SK-N-SH (cell line): ENCODE measurements around the gene CDC14B. TPM values are rescaled to one million over a fixed set of nuclear protein-coding genes. Genes with fewer than 3 reads are reported as not detected.

Experiments used
- CTCF ChIA-PET: fragments of 300-600, 350-600 bp; formaldehyde crosslinking; extraction: SDS; loops from one replicate; lab custom pipeline; 2021; lab: Yijun Ruan, JAX
- POLR2A ChIA-PET: fragments of 350-600 bp; sonication (Branson Sonifier 250); formaldehyde crosslinking; extraction: SDS; loops from one replicate; lab custom pipeline; 2020; ENCODE audit warnings: antibody characterized with exemption, inconsistent platforms; lab: Yijun Ruan, JAX
- DNase-seq: peaks from one replicate; pipeline ENCODE4 v3.0.0; 2012
- H2AFZ ChIP-seq: fragments of 200-600 bp; sonication (generic); 2 replicates; pipeline ENCODE4 v1.8.1; 2016; ENCODE audit warnings: antibody characterized with exemption, mild to moderate bottlenecking, low read depth
- H3F3A ChIP-seq: fragments of 200-600 bp; sonication (generic); replicated peaks from 2 replicates; pipeline ENCODE3; 2016; ENCODE audit warnings: antibody characterized with exemption, mild to moderate bottlenecking; ENCODE audit not compliant: insufficient read depth
- H3K27ac ChIP-seq, 2 experiments: fragments of 200-500 bp in 1 of 2; fragments of 200-600 bp in 1 of 2; sonication (Bioruptor generic) in 1 of 2; sonication (generic), shearing (Covaris generic) in 1 of 2; 2 replicates each; pipeline versions ENCODE4 v1.5.1 to v1.6.1; 2014 to 2016; ENCODE audit warnings: low read depth in 2 of 2, inconsistent platforms in 1 of 2, low read length in 1 of 2, mild to moderate bottlenecking in 1 of 2, mixed read lengths in 1 of 2
- H3K27me3 ChIP-seq: fragments of 200-600 bp; sonication (generic), shearing (Covaris generic); 2 replicates; pipeline ENCODE4 v1.6.1; 2016; ENCODE audit warnings: mixed run types; ENCODE audit not compliant: insufficient read depth
- H3K36me3 ChIP-seq, 2 experiments: fragments of 200-500 bp in 1 of 2; fragments of 200-600 bp in 1 of 2; sonication (Bioruptor generic) in 1 of 2; sonication (generic) in 1 of 2; replicated peaks in 1 of 2; 2 replicates each; pipeline versions ENCODE3 to v1.5.1; 2014 to 2016; ENCODE audit warnings: low read length in 1 of 2, mild to moderate bottlenecking in 1 of 2; ENCODE audit not compliant: insufficient read depth in 2 of 2, control insufficient read depth in 1 of 2
- H3K4me1 ChIP-seq, 2 experiments: fragments of 200-500 bp in 1 of 2; fragments of 200-600 bp in 1 of 2; sonication (Bioruptor generic) in 1 of 2; sonication (generic), shearing (Covaris generic) in 1 of 2; 2 replicates each; pipeline versions ENCODE4 v1.5.1 to v1.6.1; 2014 to 2016; ENCODE audit warnings: low read depth in 1 of 2, low read length in 1 of 2, mixed run types in 1 of 2; ENCODE audit not compliant: insufficient read depth in 2 of 2, control insufficient read depth in 1 of 2
- H3K4me2 ChIP-seq: fragments of 200-600 bp; sonication (generic), shearing (Covaris generic); 2 replicates; pipeline ENCODE4 v1.6.1; 2017; ENCODE audit warnings: mixed run types
- H3K4me3 ChIP-seq, 2 experiments: fragments of 200-500 bp in 1 of 2; fragments of 200-600 bp in 1 of 2; sonication (Bioruptor generic) in 1 of 2; sonication (generic), shearing (Covaris generic) in 1 of 2; 2 replicates each; pipeline versions ENCODE4 v1.5.1 to v1.8.1; 2014 to 2016; ENCODE audit warnings: low read depth in 2 of 2, inconsistent platforms in 1 of 2, low read length in 1 of 2, mild to moderate bottlenecking in 1 of 2, mixed read lengths in 1 of 2, moderate library complexity in 1 of 2
- H3K79me2 ChIP-seq: fragments of 200-600 bp; sonication (generic); 2 replicates; pipeline ENCODE4 v1.8.1; 2017; ENCODE audit warnings: mild to moderate bottlenecking; ENCODE audit not compliant: insufficient read depth
- H3K9ac ChIP-seq: fragments of 200-600 bp; sonication (generic); 2 replicates; pipeline ENCODE4 v1.6.1; 2017; ENCODE audit warnings: mixed run types
- H3K9me2 ChIP-seq: fragments of 200-600 bp; sonication (generic); 2 replicates; pipeline ENCODE4 v1.6.1; 2017; ENCODE audit warnings: mixed run types
- H3K9me3 ChIP-seq: fragments of 200-600 bp; sonication (generic); 2 replicates; pipeline ENCODE4 v1.6.1; 2017; ENCODE audit warnings: mixed run types, mild to moderate bottlenecking, moderate library complexity
- H4K20me1 ChIP-seq: fragments of 200-600 bp; sonication (generic); 2 replicates; pipeline ENCODE4 v1.6.1; 2017; ENCODE audit warnings: mild to moderate bottlenecking, mixed run types; ENCODE audit not compliant: insufficient read depth
- ELF1 ChIP-seq: IDR thresholded peaks from 2 replicates; pipeline ENCODE4 v1.4.0; 2012
- EP300 ChIP-seq, 2 experiments: IDR thresholded peaks; 2 replicates each; pipeline versions ENCODE4 v1.4.0 to v1.6.1; 2012; ENCODE audit warnings: borderline replicate concordance in 1 of 2, low read depth in 1 of 2, low read length in 1 of 2
- FOSL2 ChIP-seq: IDR thresholded peaks from 2 replicates; pipeline ENCODE4 v1.4.0; 2012; ENCODE audit warnings: low read depth, mild to moderate bottlenecking, moderate library complexity, borderline replicate concordance
- FOXJ3 ChIP-seq: sonication (generic); formaldehyde crosslinking; IDR thresholded peaks from 2 replicates; pipeline ENCODE4 v1.5.1; 2020; ENCODE audit warnings: mild to moderate bottlenecking, missing genetic modification reagents
- FOXM1 ChIP-seq: IDR thresholded peaks from 2 replicates; pipeline ENCODE4 v1.4.0; 2012; ENCODE audit warnings: low read depth, mild to moderate bottlenecking
- GABPA ChIP-seq: IDR thresholded peaks from 2 replicates; pipeline ENCODE4 v1.4.0; 2012; ENCODE audit warnings: low read depth, mild to moderate bottlenecking
- JUND ChIP-seq: IDR thresholded peaks from 2 replicates; pipeline ENCODE4 v1.4.0; 2012
- MXI1 ChIP-seq: IDR thresholded peaks from 2 replicates; pipeline ENCODE4 v1.6.1; 2012; ENCODE audit warnings: mild to moderate bottlenecking, low read depth, low read length, improper control_type of control experiment
- POLR2AphosphoS5 ChIP-seq: IDR thresholded peaks from 2 replicates; pipeline ENCODE4 v1.6.1; 2012; ENCODE audit warnings: low read depth, low read length
- RAD21 ChIP-seq: IDR thresholded peaks from 2 replicates; pipeline ENCODE4 v1.6.1; 2012; ENCODE audit warnings: mild to moderate bottlenecking, low read length
- RXRA ChIP-seq: IDR thresholded peaks from 2 replicates; pipeline ENCODE4 v1.4.0; 2012; ENCODE audit warnings: low read depth, mild to moderate bottlenecking, borderline replicate concordance
- SIN3A ChIP-seq: IDR thresholded peaks from 2 replicates; pipeline ENCODE4 v1.6.1; 2012; ENCODE audit warnings: low read depth, mild to moderate bottlenecking, low read length, moderate library complexity, borderline replicate concordance
- TAF1 ChIP-seq: IDR thresholded peaks from 2 replicates; pipeline ENCODE4 v1.6.1; 2012; ENCODE audit warnings: low read depth, mild to moderate bottlenecking, low read length, moderate library complexity, borderline replicate concordance
- TCF12 ChIP-seq: IDR thresholded peaks from 2 replicates; pipeline ENCODE4 v1.4.0; 2012
- TEAD4 ChIP-seq: IDR thresholded peaks from 2 replicates; pipeline ENCODE4 v1.4.0; 2012; ENCODE audit warnings: mild to moderate bottlenecking, borderline replicate concordance; ENCODE audit not compliant: insufficient read depth
- USF1 ChIP-seq: IDR thresholded peaks from 2 replicates; pipeline ENCODE4 v1.4.0; 2012; ENCODE audit warnings: low read depth, borderline replicate concordance
- WGBS: methylation state at CpG from one replicate; pipeline ENCODE4 v1.1.6; 2017; ENCODE audit warnings: low lambda C conversion rate; 5-methylcytosine and 5-hydroxymethylcytosine counted together
- polyA plus RNA-seq, 3 experiments: library from polyadenylated mRNA; depleted of rRNA; stranded (reverse); fragments of >200 nt; gene quantifications; 2 replicates each; pipeline ENCODE4 v1.2.3, GENCODE V29; 2012
- TF ChIP-seq, protein P1 (sequence below): IDR thresholded peaks from 2 replicates; pipeline ENCODE4 v1.6.1; 2012; ENCODE audit warnings: mild to moderate bottlenecking, low read depth, low read length, moderate library complexity
- TF ChIP-seq, protein P2 (sequence below): IDR thresholded peaks from 2 replicates; pipeline ENCODE4; 2012
- TF ChIP-seq, protein P3 (sequence below): IDR thresholded peaks from 2 replicates; pipeline ENCODE4 v1.4.0; 2012; ENCODE audit warnings: low read depth, borderline replicate concordance

The CDC14B gene
- polyA plus RNA-seq, 1 of the 3 experiments (the other 2 are of a cell fraction): 10.1 TPM

- WGBS: no CpG with 5 or more reads among the region's 54 CpGs
These were observed 548 bp downstream of the CDC14B start for GRCh38 chr9:96619124-96619465.

More at GRCh38 chr9:96619124-96619465, 548 bp downstream of the CDC14B start:
- TF ChIP-seq POLR2AphosphoS5 (no peak), FOSL2 (no peak), SIN3A (no peak), RAD21 (no peak), JUND (no peak), FOXJ3 (CRISPR knock-in tag) (no peak), MXI1 (no peak), TAF1 (no peak), EP300 (IDR thresholded peaks at IDR 0.05; ENCODE audit: borderline replicate concordance in 1 of 2, low read depth in 1 of 2, low read length in 1 of 2) (no peak), GABPA (no peak), TCF12 (no peak), FOXM1 (no peak), ELF1 (no peak), USF1 (no peak), RXRA (no peak), TEAD4 (no peak)
- TF ChIP-seq, protein P1, sequence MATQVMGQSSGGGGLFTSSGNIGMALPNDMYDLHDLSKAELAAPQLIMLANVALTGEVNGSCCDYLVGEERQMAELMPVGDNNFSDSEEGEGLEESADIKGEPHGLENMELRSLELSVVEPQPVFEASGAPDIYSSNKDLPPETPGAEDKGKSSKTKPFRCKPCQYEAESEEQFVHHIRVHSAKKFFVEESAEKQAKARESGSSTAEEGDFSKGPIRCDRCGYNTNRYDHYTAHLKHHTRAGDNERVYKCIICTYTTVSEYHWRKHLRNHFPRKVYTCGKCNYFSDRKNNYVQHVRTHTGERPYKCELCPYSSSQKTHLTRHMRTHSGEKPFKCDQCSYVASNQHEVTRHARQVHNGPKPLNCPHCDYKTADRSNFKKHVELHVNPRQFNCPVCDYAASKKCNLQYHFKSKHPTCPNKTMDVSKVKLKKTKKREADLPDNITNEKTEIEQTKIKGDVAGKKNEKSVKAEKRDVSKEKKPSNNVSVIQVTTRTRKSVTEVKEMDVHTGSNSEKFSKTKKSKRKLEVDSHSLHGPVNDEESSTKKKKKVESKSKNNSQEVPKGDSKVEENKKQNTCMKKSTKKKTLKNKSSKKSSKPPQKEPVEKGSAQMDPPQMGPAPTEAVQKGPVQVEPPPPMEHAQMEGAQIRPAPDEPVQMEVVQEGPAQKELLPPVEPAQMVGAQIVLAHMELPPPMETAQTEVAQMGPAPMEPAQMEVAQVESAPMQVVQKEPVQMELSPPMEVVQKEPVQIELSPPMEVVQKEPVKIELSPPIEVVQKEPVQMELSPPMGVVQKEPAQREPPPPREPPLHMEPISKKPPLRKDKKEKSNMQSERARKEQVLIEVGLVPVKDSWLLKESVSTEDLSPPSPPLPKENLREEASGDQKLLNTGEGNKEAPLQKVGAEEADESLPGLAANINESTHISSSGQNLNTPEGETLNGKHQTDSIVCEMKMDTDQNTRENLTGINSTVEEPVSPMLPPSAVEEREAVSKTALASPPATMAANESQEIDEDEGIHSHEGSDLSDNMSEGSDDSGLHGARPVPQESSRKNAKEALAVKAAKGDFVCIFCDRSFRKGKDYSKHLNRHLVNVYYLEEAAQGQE: no peak
- TF ChIP-seq, protein P2, sequence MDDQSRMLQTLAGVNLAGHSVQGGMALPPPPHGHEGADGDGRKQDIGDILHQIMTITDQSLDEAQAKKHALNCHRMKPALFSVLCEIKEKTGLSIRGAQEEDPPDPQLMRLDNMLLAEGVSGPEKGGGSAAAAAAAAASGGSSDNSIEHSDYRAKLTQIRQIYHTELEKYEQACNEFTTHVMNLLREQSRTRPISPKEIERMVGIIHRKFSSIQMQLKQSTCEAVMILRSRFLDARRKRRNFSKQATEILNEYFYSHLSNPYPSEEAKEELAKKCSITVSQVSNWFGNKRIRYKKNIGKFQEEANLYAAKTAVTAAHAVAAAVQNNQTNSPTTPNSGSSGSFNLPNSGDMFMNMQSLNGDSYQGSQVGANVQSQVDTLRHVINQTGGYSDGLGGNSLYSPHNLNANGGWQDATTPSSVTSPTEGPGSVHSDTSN: no peak
- TF ChIP-seq, protein P3, sequence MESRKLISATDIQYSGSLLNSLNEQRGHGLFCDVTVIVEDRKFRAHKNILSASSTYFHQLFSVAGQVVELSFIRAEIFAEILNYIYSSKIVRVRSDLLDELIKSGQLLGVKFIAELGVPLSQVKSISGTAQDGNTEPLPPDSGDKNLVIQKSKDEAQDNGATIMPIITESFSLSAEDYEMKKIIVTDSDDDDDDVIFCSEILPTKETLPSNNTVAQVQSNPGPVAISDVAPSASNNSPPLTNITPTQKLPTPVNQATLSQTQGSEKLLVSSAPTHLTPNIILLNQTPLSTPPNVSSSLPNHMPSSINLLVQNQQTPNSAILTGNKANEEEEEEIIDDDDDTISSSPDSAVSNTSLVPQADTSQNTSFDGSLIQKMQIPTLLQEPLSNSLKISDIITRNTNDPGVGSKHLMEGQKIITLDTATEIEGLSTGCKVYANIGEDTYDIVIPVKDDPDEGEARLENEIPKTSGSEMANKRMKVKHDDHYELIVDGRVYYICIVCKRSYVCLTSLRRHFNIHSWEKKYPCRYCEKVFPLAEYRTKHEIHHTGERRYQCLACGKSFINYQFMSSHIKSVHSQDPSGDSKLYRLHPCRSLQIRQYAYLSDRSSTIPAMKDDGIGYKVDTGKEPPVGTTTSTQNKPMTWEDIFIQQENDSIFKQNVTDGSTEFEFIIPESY: no peak
- DNase-seq: peak; percentile 61
- Histone ChIP-seq H3K27me3 (no peaks in the 10 kb centered on the region), H3K36me3 (no peaks in the 10 kb centered on the region), H4K20me1 (peaks cover 10% of the 10 kb centered on the region), H3K9ac (peak overlapping the region; percentile 79), H3K4me2 (peak overlapping the region; percentile 100), H3K27ac (peak overlapping the region; percentile 8 to 75; a peak in 1 of 4 replicates), H2AFZ (peak overlapping the region; percentile 78), H3F3A (peaks cover 18% of the 10 kb centered on the region), H3K4me1 (peaks cover 0 to 11% of the 10 kb centered on the region in 2 experiments; a peak in 1 of 4 replicates), H3K9me2 (no peaks in the 10 kb centered on the region), H3K79me2 (peaks cover 46% of the 10 kb centered on the region), H3K9me3 (no peaks in the 10 kb centered on the region), H3K4me3 (peak overlapping the region; percentile 75 to 89)
- CTCF ChIA-PET: interaction anchor here (0.6 to 1.6 kb wide), 10 partner anchors 10 to 291 kb away, joined by 3 to 6 read pairs (median 3); no protein-coding TSS in a partner anchor
- POLR2A ChIA-PET: interaction anchor here (1.5 kb wide), 1 partner anchor 31 kb away, joined by 4 read pairs; no protein-coding TSS in a partner anchor
